Activated naive CD8-positive, alpha-beta T cell treated with anti-CD3 and anti-CD28 coated beads, Interleukin-2, amount 50 U/mL, for 24 hours (primary cell): ENCODE results near the gene FRMD4B.
"Not testable (repeated sequence)": the region's sequence is repeated elsewhere in the genome, so short reads cannot be mapped to it uniquely, and the experiment has no call there.

ENCODE experiments used
- ATAC-seq: fragments of 150-1000 bp; cut with Tn5 transposase; one replicate; pipeline ENCODE4 v1.10.0; 2021
- DNase-seq: peaks from one replicate; pipeline ENCODE4 v3.0.0; 2021
- H3K27ac Mint-ChIP-seq: one replicate; pipeline ENCODE4 v1.8.0; 2021; ENCODE audit warnings: mild to moderate bottlenecking, mixed read lengths
- H3K27me3 Mint-ChIP-seq: one replicate; pipeline ENCODE4 v1.8.0; 2021; ENCODE audit warnings: mixed read lengths
- H3K36me3 Mint-ChIP-seq: one replicate; pipeline ENCODE4 v1.8.0; 2021; ENCODE audit warnings: low read depth, mixed read lengths
- H3K4me1 Mint-ChIP-seq: one replicate; pipeline ENCODE4 v1.8.0; 2021; ENCODE audit warnings: mixed read lengths
- H3K4me3 Mint-ChIP-seq: one replicate; pipeline ENCODE4 v1.8.0; 2021; ENCODE audit warnings: mild to moderate bottlenecking, moderate library complexity, mixed read lengths
- H3K9me3 Mint-ChIP-seq: one replicate; pipeline ENCODE4 v1.8.0; 2021; ENCODE audit warnings: mixed read lengths

The FRMD4B gene

GRCh38 chr3:69328103-69328962, 57.6 kb downstream of the FRMD4B start:
- ATAC-seq (peak; percentile 21), DNase-seq (no peak)
- peak overlapping the region; percentile 96 for H3K27ac Mint-ChIP-seq
- no peaks in the 10 kb centered on the region for H3K27me3 Mint-ChIP-seq
- peaks cover 2% of the 10 kb centered on the region for H3K36me3 Mint-ChIP-seq
- peaks cover 47% of the 10 kb centered on the region for H3K4me1 Mint-ChIP-seq
- H3K4me3 Mint-ChIP-seq = peak overlapping the region; percentile 30
- no peaks in the 10 kb centered on the region for H3K9me3 Mint-ChIP-seq

DNA sequence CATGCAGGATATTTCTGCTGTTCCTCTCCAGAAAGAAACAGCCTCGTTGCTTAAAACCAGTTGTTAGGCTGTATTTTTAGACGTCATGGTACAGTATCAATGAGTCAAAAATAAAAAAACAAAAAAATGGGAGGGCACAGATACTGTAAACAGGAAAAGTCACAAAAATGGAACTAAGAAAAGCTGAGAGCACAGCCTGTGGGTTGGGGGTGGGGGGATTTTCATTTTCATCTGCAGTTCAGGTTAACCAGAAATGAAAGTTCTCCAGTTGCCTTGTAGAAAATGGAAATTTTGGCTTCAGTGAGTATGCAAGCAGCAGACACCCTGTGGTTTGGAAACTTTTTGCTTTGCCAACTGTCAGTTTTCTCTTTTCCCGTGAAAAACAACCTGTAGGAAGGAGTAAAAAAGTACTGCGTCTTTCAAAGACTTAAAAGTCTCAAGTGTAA, 59.0 kb downstream of the FRMD4B start:
- peak overlapping the region; percentile 53 for H3K4me3 Mint-ChIP-seq
- H3K4me1 Mint-ChIP-seq = peaks cover 47% of the 10 kb centered on the region

GRCh38 chr3:69325151-69325550, 60.7 kb downstream of the FRMD4B start:
- ATAC-seq (no peak), DNase-seq (no peak)
- Mint-ChIP-seq H3K36me3 (peaks cover 2% of the 10 kb centered on the region), H3K4me1 (peaks cover 51% of the 10 kb centered on the region), H3K9me3 (no peaks in the 10 kb centered on the region), H3K4me3 (no peak overlapping the region), H3K27me3 (no peaks in the 10 kb centered on the region), H3K27ac (peak overlapping the region; percentile 46)

More for the DNA sequence above, 59.0 kb downstream of the FRMD4B start:
- Mint-ChIP-seq H3K36me3 (peaks cover 2% of the 10 kb centered on the region), H3K9me3 (no peaks in the 10 kb centered on the region), H3K27me3 (no peaks in the 10 kb centered on the region), H3K27ac (peak overlapping the region; percentile 96)
- ATAC-seq (peak; percentile 87), DNase-seq (peak; percentile 44)

- peak overlapping the region; percentile 3 for H3K27ac Mint-ChIP-seq
- no peak overlapping the region for H3K4me3 Mint-ChIP-seq
- ATAC-seq (peak; percentile 41), DNase-seq (no peak)
- no peaks in the 10 kb centered on the region for H3K9me3 Mint-ChIP-seq
- peaks cover 2% of the 10 kb centered on the region for H3K36me3 Mint-ChIP-seq
- peaks cover 51% of the 10 kb centered on the region for H3K4me1 Mint-ChIP-seq
- H3K27me3 Mint-ChIP-seq = no peaks in the 10 kb centered on the region
These were observed 61.4 kb downstream of the FRMD4B start for GRCh38 chr3:69324362-69325025.

GRCh38 chr3:69323941-69324340, 61.9 kb downstream of the FRMD4B start:
- ATAC-seq = no peak
- DNase-seq = no peak
- Mint-ChIP-seq H3K36me3 (peaks cover 2% of the 10 kb centered on the region), H3K27me3 (no peaks in the 10 kb centered on the region), H3K27ac (no peak overlapping the region), H3K9me3 (no peaks in the 10 kb centered on the region), H3K4me3 (no peak overlapping the region), H3K4me1 (peaks cover 50% of the 10 kb centered on the region)

GRCh38 chr3:69322512-69322911, 63.4 kb downstream of the FRMD4B start:
- not testable (repeated sequence) for DNase-seq, H3K27me3 Mint-ChIP-seq, H3K9me3 Mint-ChIP-seq, ATAC-seq, H3K27ac Mint-ChIP-seq, H3K4me3 Mint-ChIP-seq, H3K36me3 Mint-ChIP-seq
- peaks cover 35% of the 10 kb centered on the region for H3K4me1 Mint-ChIP-seq

DNA sequence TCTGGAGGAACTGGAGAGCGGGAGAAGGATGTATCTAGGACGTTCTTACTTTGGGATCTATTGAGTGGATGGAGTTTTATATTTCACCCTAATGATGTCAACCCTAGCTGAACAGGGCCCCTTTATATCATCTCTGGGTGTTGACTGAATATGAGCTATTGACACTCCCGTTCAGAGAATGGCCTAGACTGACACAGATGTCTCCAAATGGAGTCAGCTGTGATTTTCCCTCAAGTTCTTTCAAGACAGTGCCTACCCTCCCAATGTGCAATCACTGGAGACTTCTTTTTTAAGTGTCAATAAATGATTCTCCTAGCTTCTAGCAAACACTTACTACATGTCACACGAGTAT, 63.8 kb downstream of the FRMD4B start:
- DNase-seq (no peak), ATAC-seq (no peak)
- H3K4me3 Mint-ChIP-seq = no peak overlapping the region
- no peaks in the 10 kb centered on the region for H3K9me3 Mint-ChIP-seq
- H3K27me3 Mint-ChIP-seq = no peaks in the 10 kb centered on the region
- H3K36me3 Mint-ChIP-seq = no peaks in the 10 kb centered on the region
- H3K4me1 Mint-ChIP-seq = peaks cover 32% of the 10 kb centered on the region
- H3K27ac Mint-ChIP-seq = no peak overlapping the region

DNA sequence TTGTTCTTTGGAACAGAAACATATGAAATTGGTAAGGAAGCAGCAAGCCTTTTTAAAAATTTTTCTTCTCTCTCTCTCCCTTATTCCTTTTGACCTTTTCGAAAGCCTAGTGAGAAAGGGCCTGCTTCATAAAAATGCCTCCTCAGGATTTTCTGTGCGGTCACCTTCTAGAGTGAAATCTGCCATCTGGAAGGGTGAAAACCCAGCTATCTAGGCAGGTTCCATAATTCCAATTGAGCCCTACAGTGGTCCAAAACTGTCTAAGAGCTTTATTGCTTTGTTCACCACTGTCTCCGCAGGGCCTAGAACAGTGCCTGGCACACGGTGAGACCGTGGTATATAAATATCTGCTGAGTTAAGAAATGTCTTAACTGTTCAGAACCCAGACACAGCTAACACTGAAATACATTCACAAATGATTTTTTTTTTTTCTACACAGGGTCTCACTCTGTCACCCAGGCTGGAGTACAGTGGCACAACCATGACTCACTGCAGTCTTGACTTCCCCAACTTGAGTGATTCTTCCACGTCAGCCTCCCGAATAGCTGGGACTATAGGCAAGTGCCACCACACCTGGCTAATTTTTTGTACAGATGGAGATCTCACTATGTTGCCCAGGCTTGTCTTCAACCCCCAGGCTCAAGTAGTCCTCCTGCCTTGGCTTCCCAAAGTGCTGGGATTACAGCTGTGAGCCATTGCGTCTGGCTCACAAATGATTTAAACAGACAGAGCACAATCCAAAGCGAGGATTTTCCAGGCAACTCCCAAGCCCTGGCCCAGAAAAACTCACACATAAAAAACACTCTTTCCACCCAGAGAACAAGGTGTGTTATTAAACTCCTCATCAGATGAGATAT, 64.4 kb downstream of the FRMD4B start:
- DNase-seq (no peak), ATAC-seq (no peak)
- Mint-ChIP-seq H3K4me3 (no peak overlapping the region), H3K27me3 (no peaks in the 10 kb centered on the region), H3K9me3 (no peaks in the 10 kb centered on the region), H3K4me1 (peaks cover 25% of the 10 kb centered on the region), H3K36me3 (no peaks in the 10 kb centered on the region), H3K27ac (no peak overlapping the region)

GRCh38 chr3:69320871-69321271, 65.0 kb downstream of the FRMD4B start:
- Mint-ChIP-seq H3K4me3 (no peak overlapping the region), H3K36me3 (no peaks in the 10 kb centered on the region), H3K27me3 (no peaks in the 10 kb centered on the region), H3K9me3 (no peaks in the 10 kb centered on the region), H3K4me1 (peaks cover 19% of the 10 kb centered on the region), H3K27ac (no peak overlapping the region)
- no peak for ATAC-seq
- DNase-seq = no peak

DNA sequence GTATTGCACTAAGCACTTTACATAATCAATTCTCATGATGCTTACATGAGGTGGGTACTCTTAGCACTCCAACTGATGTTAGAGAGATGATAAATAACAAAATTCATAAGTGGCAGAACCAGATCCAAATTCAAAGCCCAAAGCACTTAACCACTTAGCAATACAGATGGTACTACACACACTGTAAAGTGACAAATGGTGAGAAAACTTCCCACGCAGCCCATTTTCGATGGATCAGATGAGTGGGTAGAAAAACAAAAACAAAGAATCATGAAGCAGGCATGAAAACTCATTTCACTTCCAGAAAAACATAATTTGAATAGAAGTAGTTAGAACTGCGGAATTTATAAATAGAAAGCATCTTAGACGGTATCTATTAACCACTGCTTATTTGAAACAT, 66.2 kb downstream of the FRMD4B start:
- H3K36me3 Mint-ChIP-seq = no peaks in the 10 kb centered on the region
- peaks cover 8% of the 10 kb centered on the region for H3K4me1 Mint-ChIP-seq
- ATAC-seq (no peak), DNase-seq (no peak)
- no peak overlapping the region for H3K4me3 Mint-ChIP-seq
- H3K27ac Mint-ChIP-seq = no peak overlapping the region
- H3K27me3 Mint-ChIP-seq = no peaks in the 10 kb centered on the region
- no peaks in the 10 kb centered on the region for H3K9me3 Mint-ChIP-seq

- Mint-ChIP-seq H3K9me3 (no peaks in the 10 kb centered on the region), H3K27ac (no peak overlapping the region), H3K27me3 (no peaks in the 10 kb centered on the region), H3K36me3 (no peaks in the 10 kb centered on the region), H3K4me1 (peaks cover 5% of the 10 kb centered on the region), H3K4me3 (no peak overlapping the region)
- DNase-seq (no peak), ATAC-seq (no peak)
These were observed 67.5 kb downstream of the FRMD4B start for GRCh38 chr3:69318410-69318809.

- Mint-ChIP-seq H3K36me3 (no peaks in the 10 kb centered on the region), H3K4me1 (no peaks in the 10 kb centered on the region), H3K4me3 (no peak overlapping the region), H3K9me3 (no peaks in the 10 kb centered on the region), H3K27ac (no peak overlapping the region), H3K27me3 (no peaks in the 10 kb centered on the region)
- ATAC-seq = no peak
- no peak for DNase-seq
These were observed 72.6 kb downstream of the FRMD4B start for GRCh38 chr3:69313251-69313650.

- ATAC-seq = peak; percentile 30
- Mint-ChIP-seq H3K27ac (no peak overlapping the region), H3K36me3 (no peaks in the 10 kb centered on the region), H3K9me3 (no peaks in the 10 kb centered on the region), H3K27me3 (no peaks in the 10 kb centered on the region), H3K4me3 (no peak overlapping the region), H3K4me1 (peaks cover 20% of the 10 kb centered on the region)
- no peak for DNase-seq
These were observed 76.1 kb downstream of the FRMD4B start for GRCh38 chr3:69309814-69310213.
